NCI-H1417 (cell line): ENCODE data around the gene CYP17A1.
"Not testable (repeated sequence)": the region's sequence is repeated elsewhere in the genome, so short reads cannot be mapped to it uniquely, and the experiment has no call there.

Experiments
- DNase-seq, 3 experiments: peaks; one replicate each; lab custom pipeline; 2025; lab: John Stamatoyannopoulos, UW

Gene CYP17A1

GRCh38 chr10:102837230-102837721 is at the start of gene CYP17A1:
TSS of gene CYP17A1 (minus strand) at chr10:102837413. CDS start at chr10:102837361, 52 bp downstream.
- DNase-seq = no peak

- DNase-seq = no peak
Observed at GRCh38 chr10:102880256-102880655, 43.0 kb upstream of the CYP17A1 start.

- no peak for DNase-seq
Observed at GRCh38 chr10:102878629-102879028, 41.4 kb upstream of the CYP17A1 start.

DNA sequence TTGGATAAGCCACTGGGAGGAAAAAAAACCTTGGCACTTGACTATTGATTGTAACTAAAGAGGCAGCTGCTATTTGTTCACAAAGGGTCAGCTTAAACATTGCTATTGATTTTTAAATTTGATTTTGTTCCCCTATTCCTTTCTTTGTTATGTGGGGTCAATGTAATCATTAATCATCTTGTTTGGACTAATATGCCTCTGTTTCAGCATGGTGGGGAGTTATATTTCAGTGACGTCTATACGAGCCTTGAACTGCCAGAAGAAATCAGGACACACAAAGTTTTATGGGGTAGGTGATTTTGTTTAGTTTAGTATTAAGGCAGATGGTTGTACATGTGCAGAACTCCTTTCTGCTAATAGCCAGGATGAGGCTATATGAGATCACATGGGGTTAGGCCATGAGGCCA is 39.5 kb upstream of the CYP17A1 start:
- no peak for DNase-seq

GRCh38 chr10:102872163-102872562 is 35.0 kb upstream of the CYP17A1 start:
- no peak for DNase-seq

- no peak for DNase-seq
Observed at GRCh38 chr10:102870221-102870620, 33.0 kb upstream of the CYP17A1 start.

DNA sequence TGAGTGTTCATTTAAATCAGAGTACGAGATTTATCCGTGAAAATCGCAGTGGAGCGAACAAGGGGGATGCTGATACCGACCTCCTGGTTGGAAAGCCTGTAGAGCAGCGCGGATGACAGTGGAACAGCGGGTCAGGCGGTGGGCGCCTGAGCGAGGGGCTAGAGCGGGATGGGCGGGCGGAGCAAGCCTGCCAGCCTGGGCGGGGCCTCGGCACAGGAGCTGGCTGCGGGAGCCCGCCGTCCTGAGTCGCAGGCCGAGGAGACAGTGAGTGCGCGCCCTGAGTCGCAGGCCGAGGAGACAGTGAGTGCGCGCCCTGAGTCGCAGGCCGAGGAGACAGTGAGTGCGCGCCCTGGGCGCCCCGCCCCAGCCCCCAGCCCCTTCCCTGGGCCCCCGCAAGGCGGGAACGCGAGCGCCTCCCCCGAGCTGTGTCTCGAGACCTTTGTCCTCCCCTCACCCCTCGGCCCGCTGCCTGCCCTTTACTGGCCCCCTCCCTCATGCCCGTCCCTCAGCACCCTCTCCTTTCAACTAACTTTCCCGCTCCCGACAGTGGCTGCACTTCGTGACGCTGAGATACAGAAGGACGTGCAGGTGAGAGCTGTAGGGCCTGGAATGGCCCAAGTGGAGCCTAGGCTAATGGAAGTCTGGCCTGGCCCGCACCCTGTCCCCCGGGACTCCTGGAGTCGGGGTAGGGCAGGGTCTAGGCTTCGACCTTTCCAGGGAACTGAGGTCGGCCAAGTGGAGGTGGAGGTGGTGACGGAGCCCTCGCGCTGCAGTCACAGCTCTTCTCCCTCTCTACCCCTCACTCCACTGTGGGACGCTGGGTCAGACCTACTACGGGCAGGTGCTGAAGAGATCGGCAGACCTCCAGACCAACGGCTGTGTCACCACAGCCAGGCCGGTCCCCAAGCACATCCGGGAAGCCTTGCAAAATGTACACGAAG is 32.3 kb upstream of the CYP17A1 start, which contains the start of gene AS3MT:
Gene AS3MT (plus strand): TSS at position 213 of the 941 bp plus-strand sequence. CDS start 123 bp downstream, at position 336.
- peak in 2 of 3 experiments; percentile 54 to 56 for DNase-seq

GRCh38 chr10:102868911-102869257 is 31.7 kb upstream of the CYP17A1 start:
- DNase-seq = no peak

DNA sequence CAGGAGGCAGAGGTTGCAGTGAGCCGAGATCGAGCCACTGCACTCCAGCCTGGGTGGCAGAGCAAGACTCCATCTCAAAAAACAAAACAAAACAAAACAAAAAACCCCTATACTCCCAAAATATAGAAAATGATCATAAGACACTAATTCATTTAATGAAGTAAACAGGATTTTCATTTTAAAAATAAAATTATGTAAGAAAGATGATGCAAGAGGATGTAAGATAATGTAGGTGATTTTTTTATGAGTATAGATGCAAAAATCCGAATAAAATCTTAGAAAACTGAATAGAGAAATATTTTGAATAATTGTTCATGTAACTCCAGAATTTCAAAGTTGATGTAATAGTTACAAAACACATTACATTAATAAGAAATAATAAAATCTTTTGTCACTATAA is 28.4 kb upstream of the CYP17A1 start:
- no peak for DNase-seq

DNA sequence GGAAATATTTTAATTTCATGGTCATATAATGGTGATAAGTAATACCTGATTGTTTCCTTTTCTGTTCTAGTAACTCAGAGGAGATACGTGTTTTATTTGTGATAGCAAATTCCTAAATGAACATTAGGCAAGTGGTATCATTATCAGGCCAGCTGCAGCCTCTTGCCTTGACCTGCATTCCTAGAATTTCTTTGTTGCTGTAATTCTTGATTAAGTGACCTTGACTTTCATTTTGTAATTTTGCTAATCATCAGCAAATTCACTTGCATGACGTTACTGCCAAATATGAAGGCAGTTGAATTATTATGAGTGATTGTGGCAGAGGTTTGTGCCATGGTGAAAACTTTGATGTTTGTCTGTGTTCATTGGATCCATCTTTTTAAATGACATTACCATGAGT is 26.4 kb upstream of the CYP17A1 start:
- no peak for DNase-seq

DNA sequence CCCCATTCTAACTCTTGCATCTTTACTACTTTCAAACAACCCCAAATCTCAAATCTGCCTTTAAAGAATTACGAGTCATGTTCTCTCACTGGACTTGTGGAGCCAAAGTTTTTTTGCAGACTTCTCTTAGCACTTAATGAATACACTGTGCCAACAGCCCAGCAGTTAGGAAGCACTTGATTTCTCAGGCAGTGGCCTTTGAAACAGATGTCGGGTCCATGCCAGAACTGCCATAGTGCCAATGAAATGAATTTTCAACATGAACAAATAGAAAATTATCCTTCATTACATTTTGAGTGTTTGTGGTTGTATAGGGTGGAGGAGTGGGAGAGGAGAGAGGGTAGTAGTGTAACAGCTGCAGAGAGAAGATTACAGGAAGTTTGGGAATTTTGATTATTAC is 22.7 kb upstream of the CYP17A1 start:
- no peak for DNase-seq

- no peak for DNase-seq
Observed at GRCh38 chr10:102856758-102857424, 19.7 kb upstream of the CYP17A1 start.

- DNase-seq = not testable (repeated sequence)
Observed at GRCh38 chr10:102855731-102856436, 18.7 kb upstream of the CYP17A1 start.

- DNase-seq = not testable (repeated sequence)
Observed at GRCh38 chr10:102853237-102853636, 16.0 kb upstream of the CYP17A1 start.

DNA sequence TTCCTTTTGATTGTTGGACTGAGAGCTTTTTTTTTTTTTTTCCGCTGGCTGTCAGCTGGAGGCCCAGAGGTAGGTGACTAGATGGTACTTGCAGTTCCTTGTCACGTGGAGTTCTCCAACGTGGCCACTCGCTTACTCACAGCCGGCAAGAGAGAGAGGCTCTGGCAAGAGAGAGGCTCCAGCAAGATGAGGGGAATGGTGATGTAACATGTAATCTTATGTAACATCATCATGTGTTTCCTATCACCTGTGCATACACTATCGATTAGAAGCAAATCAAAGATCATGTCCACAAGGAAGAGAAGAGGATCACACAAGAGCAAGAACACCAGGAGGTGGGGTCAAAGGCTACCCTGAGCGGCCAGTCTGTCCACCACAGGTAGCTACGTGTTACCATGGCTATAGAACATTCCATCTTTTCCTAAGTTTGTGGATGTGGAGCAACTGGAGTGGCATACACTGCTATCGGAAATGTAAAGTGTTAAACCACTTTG is 12.9 kb upstream of the CYP17A1 start:
- DNase-seq = no peak

DNA sequence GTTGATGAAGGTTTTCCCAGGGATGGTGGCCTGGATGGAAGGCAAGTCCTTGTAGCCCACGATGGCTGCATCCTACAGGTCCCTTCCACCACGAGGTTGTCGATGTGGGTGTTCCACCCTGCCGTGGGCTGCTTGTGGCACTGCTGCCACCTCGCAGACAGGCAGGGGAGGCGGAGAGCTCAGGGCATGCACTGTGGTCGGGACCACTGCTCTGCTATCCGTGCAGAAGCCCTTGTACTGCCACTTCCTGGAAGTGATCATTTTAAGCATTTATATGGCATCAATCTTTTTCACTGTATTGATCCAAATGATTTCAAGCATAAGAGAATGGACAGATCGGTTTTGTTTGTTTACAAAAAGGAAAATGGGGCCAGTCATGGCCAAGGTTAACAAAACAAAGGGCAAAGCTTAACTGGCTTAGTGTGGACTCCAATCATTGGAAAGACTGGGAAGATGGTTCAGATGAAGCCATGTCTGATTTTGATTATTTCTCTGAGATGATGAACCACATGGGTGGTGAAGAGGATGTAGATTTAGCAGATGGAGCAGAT is 8.2 kb upstream of the CYP17A1 start:
- no peak for DNase-seq

DNA sequence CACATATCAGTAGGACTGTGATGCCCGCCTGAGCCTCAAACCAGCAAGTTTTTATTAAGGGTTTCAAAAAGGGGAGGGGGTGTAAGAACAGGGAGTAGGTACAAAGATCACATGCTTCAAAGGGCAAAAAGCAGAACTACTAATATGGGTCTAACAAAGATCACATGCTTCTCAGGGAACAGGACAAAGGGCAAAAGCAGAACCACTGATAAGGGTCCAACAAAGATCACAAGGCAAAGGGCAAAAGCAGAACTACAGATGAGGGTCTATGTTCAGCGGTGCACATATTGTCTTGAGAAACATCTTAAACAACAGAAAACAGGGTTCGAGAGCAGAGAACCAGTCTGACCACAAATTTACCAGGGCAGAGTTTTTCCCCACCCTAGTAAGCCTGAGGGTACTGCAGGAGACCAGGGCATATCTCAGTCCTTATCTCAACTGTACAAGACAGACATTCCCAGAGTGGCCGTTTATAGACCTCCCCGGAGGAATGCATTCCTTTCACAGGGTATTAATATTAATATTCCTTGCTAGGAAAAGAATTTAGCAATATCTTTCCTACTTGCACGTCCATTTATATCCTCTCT is 7.1 kb upstream of the CYP17A1 start:
- not testable (repeated sequence) for DNase-seq

DNA sequence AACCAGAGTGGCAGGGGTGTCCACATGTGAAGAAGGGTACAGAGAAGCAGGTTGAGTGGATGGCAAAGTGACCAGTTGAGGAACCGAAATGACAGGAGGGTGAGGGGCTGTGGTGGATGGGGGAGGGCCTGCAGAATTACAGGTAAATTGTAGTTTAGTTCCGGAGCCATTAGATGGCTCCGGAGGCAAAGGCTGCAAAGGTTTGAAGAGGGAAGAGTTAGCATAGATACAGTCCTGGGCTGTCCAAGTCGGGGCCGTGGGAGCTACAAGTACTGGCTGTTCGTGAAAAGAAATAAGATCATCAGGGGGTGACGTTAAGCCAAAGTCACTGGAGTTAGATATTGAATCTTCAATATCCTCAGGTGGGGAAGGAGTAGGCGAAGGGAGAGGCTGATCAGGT is 5.9 kb upstream of the CYP17A1 start:
- not testable (repeated sequence) for DNase-seq

GRCh38 chr10:102841827-102842345 is 4.7 kb upstream of the CYP17A1 start:
- DNase-seq = no peak

DNA sequence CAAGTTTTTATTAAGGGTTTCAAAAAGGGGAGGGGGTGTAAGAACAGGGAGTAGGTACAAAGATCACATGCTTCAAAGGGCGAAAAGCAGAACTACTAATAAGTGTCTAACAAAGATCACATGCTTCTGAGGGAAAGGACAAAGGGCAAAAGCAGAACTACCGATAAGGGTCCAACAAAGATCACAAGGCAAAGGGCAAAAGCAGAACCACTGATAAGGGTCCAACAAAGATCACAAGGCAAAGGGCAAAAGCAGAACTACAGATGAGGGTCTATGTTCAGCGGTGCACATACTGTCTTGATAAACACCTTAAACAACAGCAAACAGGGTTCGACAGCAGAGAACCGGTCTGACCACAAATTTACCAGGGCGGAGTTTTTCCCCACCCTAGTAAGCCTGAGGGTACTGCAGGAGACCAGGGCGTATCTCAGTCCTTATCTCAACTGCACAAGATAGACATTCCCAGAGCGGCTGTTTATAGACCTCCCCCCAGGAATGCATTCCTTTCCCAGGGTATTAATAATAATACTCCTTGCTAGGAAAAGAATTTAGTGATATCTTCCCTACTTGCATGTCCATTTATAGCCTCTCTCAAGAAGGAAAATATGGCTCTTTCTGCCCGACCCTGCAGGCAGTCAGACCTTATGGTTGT is 1.2 kb upstream of the CYP17A1 start:
- DNase-seq = not testable (repeated sequence)
